Fibroblast of lung (primary cell): ENCODE data around the gene CRIP2. TPM values are rescaled to one million over a fixed set of nuclear protein-coding genes. Genes with fewer than 3 reads are reported as not detected.

ENCODE experiments used
- DNase-seq, 2 donors: peaks; one replicate each; pipeline versions ENCODE4 v3.0.0 to v3.0.0-alpha.2; 2010; ENCODE audit warnings: low read depth in 2 of 2
- H2AFZ ChIP-seq: 2 replicates; pipeline ENCODE4 v1.5.1; 2012; ENCODE audit warnings: low read length, control low read depth, inconsistent platforms
- H3K27ac ChIP-seq: 2 replicates; pipeline ENCODE4 v1.5.1; 2011; ENCODE audit warnings: low read length, control low read depth; ENCODE audit not compliant: insufficient read depth
- H3K27me3 ChIP-seq: 2 replicates; pipeline ENCODE4 v1.5.1; 2011; ENCODE audit warnings: mild to moderate bottlenecking, low read length; ENCODE audit not compliant: control insufficient read depth, insufficient read depth
- H3K36me3 ChIP-seq: 2 replicates; pipeline ENCODE4 v1.5.1; 2011; ENCODE audit warnings: low read length; ENCODE audit not compliant: control insufficient read depth, insufficient read depth
- H3K4me1 ChIP-seq: 2 replicates; pipeline ENCODE4 v1.5.1; 2011; ENCODE audit warnings: low read length; ENCODE audit not compliant: control insufficient read depth, insufficient read depth; ENCODE audit errors: extremely low read depth
- H3K4me2 ChIP-seq: 2 replicates; pipeline ENCODE4 v1.5.1; 2011; ENCODE audit warnings: low read length, control low read depth; ENCODE audit not compliant: insufficient read depth; ENCODE audit errors: extremely low read depth
- H3K4me3 ChIP-seq, 4 experiments: fragments of 200-600 bp in 1 of 4; sonication (generic) in 1 of 4; replicated peaks in 1 of 4; 2 replicates each; pipeline ENCODE4 v1.5.1; 2011 to 2016; ENCODE audit warnings: low read length in 4 of 4, low read depth in 3 of 4, mild to moderate bottlenecking in 3 of 4, control low read depth in 2 of 4, inconsistent platforms in 1 of 4, mixed read lengths in 1 of 4; ENCODE audit not compliant: insufficient read depth in 1 of 4; ENCODE audit errors: control extremely low read depth in 1 of 4
- H3K79me2 ChIP-seq: 2 replicates; pipeline ENCODE4 v1.5.1; 2012; ENCODE audit warnings: mild to moderate bottlenecking, low read length, inconsistent platforms; ENCODE audit not compliant: control insufficient read depth, insufficient read depth
- H3K9ac ChIP-seq: 2 replicates; pipeline ENCODE4 v1.5.1; 2011; ENCODE audit warnings: mild to moderate bottlenecking, low read length, control low read depth; ENCODE audit not compliant: insufficient read depth
- H3K9me3 ChIP-seq: 2 replicates; pipeline ENCODE4 v1.5.1; 2012; ENCODE audit warnings: low read depth, low read length; ENCODE audit not compliant: control insufficient read depth, insufficient read depth
- H4K20me1 ChIP-seq: 2 replicates; pipeline ENCODE4 v1.5.1; 2011; ENCODE audit warnings: low read length; ENCODE audit not compliant: control insufficient read depth, insufficient read depth; ENCODE audit errors: extremely low read depth
- CTCF ChIP-seq, 2 donors: IDR thresholded peaks in 1 of 2; conservative IDR thresholded peaks in 1 of 2; 1 replicate in 1 of 2; 2 replicates in 1 of 2; pipeline ENCODE4 v1.5.1; 2011 to 2012; ENCODE audit warnings: low read length in 2 of 2, control low read depth in 1 of 2, inconsistent platforms in 1 of 2, low read depth in 1 of 2, mild to moderate bottlenecking in 1 of 2
- EZH2 ChIP-seq: IDR thresholded peaks from 2 replicates; pipeline ENCODE4 v1.5.1; 2012; ENCODE audit warnings: low read length, control low read depth, mild to moderate bottlenecking; ENCODE audit errors: missing control alignments
- polyA plus RNA-seq, 2 donors: library from polyadenylated mRNA; depleted of rRNA in 1 of 2; stranded (reverse) in 1 of 2; unstranded in 1 of 2; fragments of >200 nt; gene quantifications; 2 replicates each; pipeline ENCODE4 v1.2.1, GENCODE V29; 2011 to 2012; ENCODE audit warnings: missing spikeins in 1 of 2
- total RNA-seq: library from RNA; depleted of rRNA; stranded (reverse); fragments of >200 nt; gene quantifications from 2 replicates; pipeline ENCODE4 v1.2.1, GENCODE V29; 2014

Gene CRIP2
- total and polyA plus RNA-seq, 2 donors (not counting 1 experiment from before 2014, with no cell fraction given), result 58.9 to 68.5 TPM

- Histone ChIP-seq H3K79me2 (peaks cover 32% of the 10 kb centered on the region), H3K4me2 (no peak overlapping the region), H2AFZ (no peak overlapping the region), H3K27me3 (no peaks in the 10 kb centered on the region), H3K36me3 (peaks cover 6% of the 10 kb centered on the region), H4K20me1 (no peaks in the 10 kb centered on the region), H3K9me3 (no peaks in the 10 kb centered on the region), H3K27ac (no peak overlapping the region), H3K4me3 (no peak overlapping the region), H3K9ac (no peak overlapping the region), H3K4me1 (no peaks in the 10 kb centered on the region)
- no peak for DNase-seq
- TF ChIP-seq CTCF (conservative IDR thresholded peaks at IDR 0.05 in 1 of 2, IDR thresholded peaks at IDR 0.05 in 1 of 2; ENCODE audit: low read depth in 1 of 2, low read length in 2 of 2), result no peak
- TF ChIP-seq EZH2, result no peak
Observed at GRCh38 chr14:105440992-105441391, 33.6 kb upstream of the CRIP2 start.

DNA sequence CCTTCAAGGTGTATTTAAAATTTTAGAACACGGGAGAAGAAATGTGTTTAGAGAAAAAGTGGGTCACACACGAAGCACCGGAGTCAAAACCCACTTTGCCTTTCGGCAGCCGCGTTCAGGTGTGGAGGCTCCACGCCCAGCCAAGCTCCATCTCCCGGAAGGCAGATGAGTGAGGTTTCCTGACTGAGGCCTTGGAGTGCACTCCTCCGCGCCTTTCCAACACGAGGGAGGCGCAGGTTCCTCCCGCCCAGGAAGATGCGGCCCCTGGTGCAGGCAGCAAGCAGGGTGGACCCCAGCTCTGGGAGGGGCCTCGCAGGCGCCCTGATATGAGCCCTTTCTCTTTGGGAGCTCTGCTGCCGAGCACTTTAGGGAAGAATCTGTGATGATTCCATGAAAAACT is 32.5 kb upstream of the CRIP2 start:
- TF ChIP-seq CTCF (conservative IDR thresholded peaks at IDR 0.05 in 1 of 2, IDR thresholded peaks at IDR 0.05 in 1 of 2; ENCODE audit: low read depth in 1 of 2, low read length in 2 of 2) (no peak), EZH2 (no peak)
- no peaks in the 10 kb centered on the region for H3K9me3 ChIP-seq
- peaks cover 6% of the 10 kb centered on the region for H3K36me3 ChIP-seq
- no peak overlapping the region for H3K9ac ChIP-seq
- H3K4me1 ChIP-seq, result no peaks in the 10 kb centered on the region
- no peaks in the 10 kb centered on the region for H3K27me3 ChIP-seq
- H4K20me1 ChIP-seq, result no peaks in the 10 kb centered on the region
- peaks cover 22% of the 10 kb centered on the region for H3K79me2 ChIP-seq
- no peak overlapping the region for H2AFZ ChIP-seq
- no peak overlapping the region for H3K4me2 ChIP-seq
- H3K27ac ChIP-seq, result no peak overlapping the region
- no peak overlapping the region for H3K4me3 ChIP-seq
- no peak for DNase-seq

DNA sequence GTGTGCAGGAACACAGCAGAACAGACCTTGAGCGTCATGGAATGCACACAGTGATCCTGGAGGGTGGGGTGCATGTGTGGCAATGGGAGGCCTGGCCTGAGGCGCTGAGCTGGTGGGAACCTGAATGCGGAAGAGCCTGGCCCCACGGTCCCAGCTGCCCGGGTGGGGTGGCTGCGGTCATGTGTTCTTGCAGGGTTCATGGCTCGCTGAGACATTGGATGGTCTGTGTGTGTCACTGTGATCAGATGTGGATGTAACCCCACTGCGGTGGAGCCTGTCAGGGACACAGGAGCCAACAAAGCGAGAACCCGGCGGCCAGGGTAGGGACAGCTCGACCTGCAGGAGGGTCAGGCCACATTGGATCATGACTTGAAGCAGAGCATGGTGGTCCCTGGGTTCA is 31.8 kb upstream of the CRIP2 start:
- no peaks in the 10 kb centered on the region for H4K20me1 ChIP-seq
- H3K36me3 ChIP-seq, result peaks cover 3% of the 10 kb centered on the region
- no peak overlapping the region for H3K4me3 ChIP-seq
- TF ChIP-seq EZH2 (no peak), CTCF (conservative IDR thresholded peaks at IDR 0.05 in 1 of 2, IDR thresholded peaks at IDR 0.05 in 1 of 2; ENCODE audit: low read depth in 1 of 2, low read length in 2 of 2) (no peak)
- no peaks in the 10 kb centered on the region for H3K4me1 ChIP-seq
- no peak for DNase-seq
- no peaks in the 10 kb centered on the region for H3K27me3 ChIP-seq
- H3K4me2 ChIP-seq, result no peak overlapping the region
- H2AFZ ChIP-seq, result no peak overlapping the region
- no peaks in the 10 kb centered on the region for H3K9me3 ChIP-seq
- peaks cover 15% of the 10 kb centered on the region for H3K79me2 ChIP-seq
- no peak overlapping the region for H3K9ac ChIP-seq
- no peak overlapping the region for H3K27ac ChIP-seq
